HG03575 (cell line): Measurements from ENCODE around the gene XPNPEP1.

ENCODE experiments used
- ATAC-seq: cut with Tn5 transposase; IDR thresholded peaks from one replicate; pipeline ENCODE4 v1.9.1; 2021; ENCODE audit not compliant: unreplicated experiment, insufficient number of reproducible peaks, low FRiP score; ENCODE audit errors: extremely low read depth

Gene XPNPEP1

GRCh38 chr10:109899356-109900331 lies 23.7 kb downstream of the XPNPEP1 start:
- ATAC-seq = no peak

- ATAC-seq = no peak
These were observed 24.5 kb downstream of the XPNPEP1 start for GRCh38 chr10:109898666-109899355.

- no peak for ATAC-seq
These were observed 25.3 kb downstream of the XPNPEP1 start for GRCh38 chr10:109898007-109898406.

- ATAC-seq = no peak
These were observed 27.5 kb downstream of the XPNPEP1 start for GRCh38 chr10:109895848-109896247.

- no peak for ATAC-seq
These were observed 28.1 kb downstream of the XPNPEP1 start for GRCh38 chr10:109895095-109895818.

- no peak for ATAC-seq
These were observed 28.8 kb downstream of the XPNPEP1 start for GRCh38 chr10:109894516-109894915.

- ATAC-seq = no peak
These were observed 29.9 kb downstream of the XPNPEP1 start for GRCh38 chr10:109893386-109893785.

GRCh38 chr10:109892931-109893330 lies 30.4 kb downstream of the XPNPEP1 start:
- ATAC-seq = no peak

- no peak for ATAC-seq
These were observed 31.2 kb downstream of the XPNPEP1 start for GRCh38 chr10:109892117-109892516.

- ATAC-seq = no peak
These were observed 32.2 kb downstream of the XPNPEP1 start for GRCh38 chr10:109891105-109891504.

- no peak for ATAC-seq
These were observed 33.4 kb downstream of the XPNPEP1 start for GRCh38 chr10:109889867-109890266.

- ATAC-seq = no peak
These were observed 35.5 kb downstream of the XPNPEP1 start for GRCh38 chr10:109887776-109888175.

GRCh38 chr10:109887243-109887642 lies 36.1 kb downstream of the XPNPEP1 start:
- ATAC-seq = no peak

GRCh38 chr10:109886781-109887140 lies 36.5 kb downstream of the XPNPEP1 start:
- ATAC-seq = no peak

GRCh38 chr10:109886037-109886780 lies 37.1 kb downstream of the XPNPEP1 start:
- ATAC-seq = no peak

GRCh38 chr10:109883859-109884771 lies 39.2 kb downstream of the XPNPEP1 start:
- peak; percentile 35 for ATAC-seq

GRCh38 chr10:109882251-109883057 lies 40.9 kb downstream of the XPNPEP1 start:
- ATAC-seq = no peak
